ENCODE data around the gene CDH13. TPM values are rescaled to one million over a fixed set of nuclear protein-coding genes. Genes with fewer than 3 reads are reported as not detected.

Gene CDH13
- total RNA-seq, 2 donors from 2014 or later: 228 to 280 TPM

- no peak overlapping the region for H3K27ac ChIP-seq
- no peak for ATAC-seq (ENCODE audit: insufficient number of reproducible peaks, low FRiP score, low read depth)
- DNase-seq (ENCODE audit: low spot score): no peak
- H3K27me3 ChIP-seq (replicated peaks; ENCODE audit: insufficient read depth): no peaks in the 10 kb centered on the region
- H3K4me1 ChIP-seq (ENCODE audit: control insufficient read depth in 1 of 2, low read depth in 2 of 2): peaks cover 0 to 3% of the 10 kb centered on the region in 2 donors
- H3K4me3 ChIP-seq: no peak overlapping the region
- no peaks in the 10 kb centered on the region for H3K36me3 ChIP-seq
- no peaks in the 10 kb centered on the region for H3K9me3 ChIP-seq
- TF ChIP-seq CTCF (IDR thresholded peaks at IDR 0.05): no peak
Measured at GRCh38 chr16:82965808-82966207, 339.0 kb downstream of the CDH13 start.

GRCh38 chr16:82967424-82967823 lies 340.7 kb downstream of the CDH13 start:
- no peaks in the 10 kb centered on the region for H3K9me3 ChIP-seq
- no peak overlapping the region for H3K27ac ChIP-seq
- DNase-seq (ENCODE audit: low spot score) (no peak), ATAC-seq (ENCODE audit: insufficient number of reproducible peaks, low FRiP score, low read depth) (no peak)
- H3K27me3 ChIP-seq (replicated peaks; ENCODE audit: insufficient read depth): no peaks in the 10 kb centered on the region
- no peak overlapping the region for H3K4me3 ChIP-seq
- H3K4me1 ChIP-seq (ENCODE audit: control insufficient read depth in 1 of 2, low read depth in 2 of 2): peaks cover 0 to 3% of the 10 kb centered on the region in 2 donors
- no peaks in the 10 kb centered on the region for H3K36me3 ChIP-seq
- no peak for TF ChIP-seq CTCF (IDR thresholded peaks at IDR 0.05)

- no peak for ATAC-seq (ENCODE audit: insufficient number of reproducible peaks, low FRiP score, low read depth)
- H3K27me3 ChIP-seq (replicated peaks; ENCODE audit: insufficient read depth): no peaks in the 10 kb centered on the region
Measured at GRCh38 chr16:82971126-82971525, 344.4 kb downstream of the CDH13 start.

GRCh38 chr16:82972331-82972919 lies 345.7 kb downstream of the CDH13 start:
- Histone ChIP-seq H3K27ac (no peak overlapping the region), H3K36me3 (no peaks in the 10 kb centered on the region), H3K27me3 (replicated peaks; ENCODE audit: insufficient read depth) (no peaks in the 10 kb centered on the region), H3K9me3 (no peaks in the 10 kb centered on the region), H3K4me1 (ENCODE audit: control insufficient read depth in 1 of 2, low read depth in 2 of 2) (no peaks in the 10 kb centered on the region), H3K4me3 (no peak overlapping the region)
- TF ChIP-seq CTCF (IDR thresholded peaks at IDR 0.05): no peak
- no peak for ATAC-seq (ENCODE audit: insufficient number of reproducible peaks, low FRiP score, low read depth)
- DNase-seq (ENCODE audit: low spot score): no peak

More at GRCh38 chr16:82971126-82971525, 344.4 kb downstream of the CDH13 start:
- Histone ChIP-seq H3K9me3 (no peaks in the 10 kb centered on the region), H3K4me3 (no peak overlapping the region), H3K4me1 (ENCODE audit: control insufficient read depth in 1 of 2, low read depth in 2 of 2) (no peaks in the 10 kb centered on the region), H3K36me3 (no peaks in the 10 kb centered on the region), H3K27ac (no peak overlapping the region)
- TF ChIP-seq CTCF (IDR thresholded peaks at IDR 0.05): no peak
- DNase-seq (ENCODE audit: low spot score): no peak

- TF ChIP-seq CTCF (IDR thresholded peaks at IDR 0.05): no peak
- ATAC-seq (ENCODE audit: insufficient number of reproducible peaks, low FRiP score, low read depth) (no peak), DNase-seq (ENCODE audit: low spot score) (no peak)
Measured at GRCh38 chr16:82979406-82980111, 352.8 kb downstream of the CDH13 start.

More at GRCh38 chr16:82979406-82980111, 352.8 kb downstream of the CDH13 start:
- no peaks in the 10 kb centered on the region for H3K36me3 ChIP-seq
- no peaks in the 10 kb centered on the region for H3K27me3 ChIP-seq (replicated peaks; ENCODE audit: insufficient read depth)
- no peak overlapping the region for H3K27ac ChIP-seq
- no peaks in the 10 kb centered on the region for H3K9me3 ChIP-seq
- peaks cover 0 to 8% of the 10 kb centered on the region in 2 donors for H3K4me1 ChIP-seq (ENCODE audit: control insufficient read depth in 1 of 2, low read depth in 2 of 2)
- H3K4me3 ChIP-seq: no peak overlapping the region
